HEK293 (cell line): ENCODE data around the gene PLAU.
A peak's percentile ranks its signal among the peaks of the same experiment; 100 is the strongest.

Source experiments
- CTCF ChIA-PET: fragments of 350-600 bp; formaldehyde crosslinking; extraction: SDS; loops from one replicate; lab custom pipeline; 2021; ENCODE audit warnings: antibody characterized with exemption; lab: Yijun Ruan, JAX
- POLR2A ChIA-PET: fragments of 300-600 bp; formaldehyde crosslinking; extraction: SDS; loops from one replicate; lab custom pipeline; 2020; ENCODE audit warnings: antibody characterized with exemption, inconsistent platforms; lab: Yijun Ruan, JAX
- H3K27ac ChIP-seq: fragments of 200-500 bp; sonication (Bioruptor generic); 2 replicates; pipeline ENCODE4 v1.5.1; 2014; ENCODE audit warnings: low read depth, low read length, control low read depth, inconsistent platforms; ENCODE audit errors: extremely low read depth
- H3K36me3 ChIP-seq, 2 experiments: fragments of 200-500 bp in 1 of 2; sonication (Bioruptor generic) in 1 of 2; 1 replicate in 1 of 2; 2 replicates in 1 of 2; pipeline ENCODE4 v1.5.1; 2014 to 2017; ENCODE audit warnings: inconsistent platforms in 2 of 2, low read length in 2 of 2; ENCODE audit not compliant: control insufficient read depth in 2 of 2, insufficient read depth in 1 of 2
- H3K4me1 ChIP-seq: fragments of 200-500 bp; sonication (Bioruptor generic); 2 replicates; pipeline ENCODE4 v1.5.1; 2014; ENCODE audit warnings: mild to moderate bottlenecking, low read length, inconsistent platforms; ENCODE audit not compliant: control insufficient read depth, insufficient read depth
- H3K4me3 ChIP-seq: 2 replicates; pipeline ENCODE4 v1.5.1; 2011; ENCODE audit warnings: low read depth, mild to moderate bottlenecking, control low read depth, low read length, moderate library complexity
- H3K9me3 ChIP-seq: fragments of 200-500 bp; sonication (Bioruptor generic); 2 replicates; pipeline ENCODE4 v1.5.1; 2014; ENCODE audit warnings: low read depth, low read length, inconsistent platforms; ENCODE audit not compliant: control insufficient read depth, insufficient read depth
- CTCF ChIP-seq: fragments of 450-650 bp; formaldehyde crosslinking; IDR thresholded peaks from 2 replicates; pipeline ENCODE4 v1.5.1; 2016; ENCODE audit warnings: missing biosample characterization, missing genetic modification characterization
- EGR2 ChIP-seq: fragments of 450-650 bp; formaldehyde crosslinking; IDR thresholded peaks from 2 replicates; pipeline ENCODE4 v1.5.1; 2016; ENCODE audit warnings: low read depth, missing biosample characterization, missing genetic modification characterization
- KLF16 ChIP-seq: fragments of 450-650 bp; formaldehyde crosslinking; IDR thresholded peaks from 2 replicates; pipeline ENCODE4 v1.5.1; 2017; ENCODE audit warnings: missing biosample characterization, missing genetic modification characterization
- KLF7 ChIP-seq: fragments of 450-650 bp; formaldehyde crosslinking; IDR thresholded peaks from 2 replicates; pipeline ENCODE4 v1.5.1; 2016; ENCODE audit warnings: missing biosample characterization, missing genetic modification characterization, borderline replicate concordance
- PATZ1 ChIP-seq: fragments of 450-650 bp; formaldehyde crosslinking; IDR thresholded peaks from 2 replicates; pipeline ENCODE4 v1.5.1; 2016; ENCODE audit warnings: missing biosample characterization, missing genetic modification characterization
- REST ChIP-seq: fragments of 450-650 bp; formaldehyde crosslinking; IDR thresholded peaks from 2 replicates; pipeline ENCODE4 v1.5.1; 2016; ENCODE audit warnings: missing biosample characterization, missing genetic modification characterization
- WT1 ChIP-seq: fragments of 450-650 bp; formaldehyde crosslinking; IDR thresholded peaks from 2 replicates; pipeline ENCODE4 v1.5.1; 2016; ENCODE audit warnings: missing biosample characterization, missing genetic modification characterization
- ZBTB20 ChIP-seq: fragments of 450-650 bp; formaldehyde crosslinking; IDR thresholded peaks from 2 replicates; pipeline ENCODE4 v1.5.1; 2016; ENCODE audit warnings: missing biosample characterization, missing genetic modification characterization
- ZFHX2 ChIP-seq: fragments of 450-650 bp; formaldehyde crosslinking; conservative IDR thresholded peaks from 2 replicates; pipeline ENCODE4 v1.5.1; 2016; ENCODE audit warnings: missing biosample characterization, missing genetic modification characterization
- ZNF324 ChIP-seq: fragments of 450-650 bp; formaldehyde crosslinking; IDR thresholded peaks from 2 replicates; pipeline ENCODE4 v1.5.1; 2016; ENCODE audit warnings: missing biosample characterization, missing genetic modification characterization
- ZNF335 ChIP-seq: fragments of 450-650 bp; formaldehyde crosslinking; conservative IDR thresholded peaks from 2 replicates; pipeline ENCODE4 v1.5.1; 2016; ENCODE audit warnings: missing biosample characterization, missing genetic modification characterization
- ZNF654 ChIP-seq: fragments of 450-650 bp; formaldehyde crosslinking; IDR thresholded peaks from 2 replicates; pipeline ENCODE4 v1.5.1; 2016; ENCODE audit warnings: low read depth, missing biosample characterization, missing genetic modification characterization
- ZNF677 ChIP-seq: fragments of 450-650 bp; IDR thresholded peaks from 2 replicates; pipeline ENCODE4 v1.5.0; 2018; ENCODE audit warnings: missing biosample characterization, mild to moderate bottlenecking, missing genetic modification characterization, moderate library complexity
- TF ChIP-seq, protein P1 (sequence below): fragments of 450-650 bp; formaldehyde crosslinking; IDR thresholded peaks from 2 replicates; pipeline ENCODE4; 2016; ENCODE audit warnings: missing biosample characterization, missing genetic modification characterization

Gene PLAU

DNA sequence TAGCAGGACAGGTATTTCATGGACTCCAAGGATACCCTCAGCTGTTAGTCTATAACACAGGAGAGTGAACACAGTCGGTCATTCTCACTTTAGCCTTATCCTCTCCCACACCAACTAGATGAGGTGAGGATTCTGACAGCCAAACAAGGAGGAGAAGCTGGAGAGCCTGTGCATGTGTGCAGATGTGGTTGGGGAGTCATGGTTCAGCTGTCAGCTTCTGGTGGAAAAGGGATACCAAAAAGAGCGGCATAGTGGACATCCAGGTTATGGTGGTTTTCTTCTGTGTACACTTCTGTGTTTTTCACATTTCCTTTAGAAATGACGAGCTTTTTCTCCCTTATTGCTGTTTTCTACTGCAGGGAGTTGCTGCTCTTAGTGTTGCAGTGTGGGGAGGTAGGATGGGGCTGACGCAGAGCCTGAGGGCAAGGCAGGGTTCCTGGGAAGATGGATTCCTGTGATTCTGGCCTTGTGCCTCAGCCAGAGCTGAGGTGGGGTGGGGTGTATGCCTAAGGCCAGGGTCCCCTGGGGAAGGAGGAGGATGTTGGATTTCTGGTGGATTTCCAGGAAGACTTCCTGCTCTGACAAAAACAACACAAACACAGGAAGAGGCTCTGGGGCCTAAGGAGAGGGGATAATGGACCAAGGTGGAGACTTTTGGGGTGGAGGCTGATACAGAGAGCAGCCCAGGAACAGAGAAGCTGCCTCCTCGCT, 26.6 kb downstream of the PLAU start:
- H3K9me3 ChIP-seq, result no peaks in the 10 kb centered on the region
- H3K4me3 ChIP-seq, result no peak overlapping the region
- H3K4me1 ChIP-seq, result no peaks in the 10 kb centered on the region
- TF ChIP-seq ZNF335 (tag by site-specific recombination) (no peak), ZNF324 (no peak), ZBTB20 (peak; percentile 42; the same call in 1 of the 2 replicates), ZNF677 (tag by site-specific recombination) (peak; percentile 75; the same call in 1 of the 2 replicates), PATZ1 (tag by site-specific recombination) (no peak), REST (no peak)
- TF ChIP-seq, all 188 proteins: peak for 2
- H3K36me3 ChIP-seq, result no peaks in the 10 kb centered on the region
- POLR2A ChIA-PET, result no interaction called here
- CTCF ChIA-PET, result interaction anchor here (1.0 to 8.9 kb wide), 4 partner anchors 14 to 62 kb away, joined by 3 to 182 read pairs (median 4); no protein-coding TSS in a partner anchor
- H3K27ac ChIP-seq, result no peak overlapping the region

GRCh38 chr10:73940634-73941221, 29.8 kb downstream of the PLAU start:
- POLR2A ChIA-PET, result interaction anchor here (1.2 kb wide), 2 partner anchors 52 to 57 kb away, joined by 3 read pairs; partner anchors contain the start of gene VCL
- TF ChIP-seq, protein P1, sequence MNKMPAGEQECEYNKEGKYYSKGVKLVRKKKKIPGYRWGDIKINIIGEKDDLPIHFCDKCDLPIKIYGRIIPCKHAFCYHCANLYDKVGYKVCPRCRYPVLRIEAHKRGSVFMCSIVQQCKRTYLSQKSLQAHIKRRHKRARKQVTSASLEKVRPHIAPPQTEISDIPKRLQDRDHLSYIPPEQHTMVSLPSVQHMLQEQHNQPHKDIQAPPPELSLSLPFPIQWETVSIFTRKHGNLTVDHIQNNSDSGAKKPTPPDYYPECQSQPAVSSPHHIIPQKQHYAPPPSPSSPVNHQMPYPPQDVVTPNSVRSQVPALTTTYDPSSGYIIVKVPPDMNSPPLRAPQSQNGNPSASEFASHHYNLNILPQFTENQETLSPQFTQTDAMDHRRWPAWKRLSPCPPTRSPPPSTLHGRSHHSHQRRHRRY (tag by site-specific recombination), result no peak
- TF ChIP-seq CTCF (0 out of 2 replicates have a peak, but pooled peaks have one; percentile 20), KLF7 (tag by site-specific recombination) (peak; percentile 76; the same call in 1 of the 2 replicates), EGR2 (tag by site-specific recombination) (peak; percentile 73), KLF16 (tag by site-specific recombination) (0 out of 2 replicates have a peak, but pooled peaks have one; percentile 28), WT1 (tag by site-specific recombination) (no peak), ZFHX2 (peak; percentile 48), ZNF654 (tag by site-specific recombination) (peak; percentile 52)
- CTCF ChIA-PET, result interaction anchor here (0.6 to 8.9 kb wide), 43 partner anchors 9 to 1862 kb away, joined by 3 to 182 read pairs (median 6); partner anchors contain the start of gene CAMK2G
- H3K9me3 ChIP-seq, result no peaks in the 10 kb centered on the region
- no peaks in the 10 kb centered on the region for H3K36me3 ChIP-seq
- H3K4me3 ChIP-seq, result no peak overlapping the region
- H3K4me1 ChIP-seq, result no peaks in the 10 kb centered on the region
- H3K27ac ChIP-seq, result no peak overlapping the region
